Glomerular visceral epithelial cell (primary cell): ENCODE measurements around the gene PSMB2.
"Not testable (repeated sequence)": the region's sequence is repeated elsewhere in the genome, so short reads cannot be mapped to it uniquely, and the experiment has no call there.

Experiments
- DNase-seq: peaks from one replicate; pipeline ENCODE4 v3.0.0-alpha.2; 2016; ENCODE audit errors: extremely low spot score

Gene PSMB2

GRCh38 chr1:35641233-35641866 is at the start of gene PSMB2:
TSS of gene PSMB2 (minus strand) at chr1:35641526. CDS start at chr1:35641432, 94 bp downstream.
- peak; percentile 94 for DNase-seq

GRCh38 chr1:35691080-35691479 is 49.8 kb upstream of the PSMB2 start:
- DNase-seq: no peak

GRCh38 chr1:35690103-35690502 is 48.8 kb upstream of the PSMB2 start:
- DNase-seq: not testable (repeated sequence)

GRCh38 chr1:35688161-35688560 is 46.8 kb upstream of the PSMB2 start:
- DNase-seq: no peak

GRCh38 chr1:35683012-35683411 is 41.7 kb upstream of the PSMB2 start:
- DNase-seq: no peak

GRCh38 chr1:35680271-35680670 is 38.9 kb upstream of the PSMB2 start:
- no peak for DNase-seq

GRCh38 chr1:35675773-35676172 is 34.4 kb upstream of the PSMB2 start:
- peak; percentile 53 for DNase-seq

- DNase-seq: no peak
Observed at GRCh38 chr1:35674111-35674510, 32.8 kb upstream of the PSMB2 start.

- DNase-seq: no peak
Observed at GRCh38 chr1:35672116-35672515, 30.8 kb upstream of the PSMB2 start.

- no peak for DNase-seq
Observed at GRCh38 chr1:35668506-35668905, 27.2 kb upstream of the PSMB2 start.

GRCh38 chr1:35666916-35667315 is 25.6 kb upstream of the PSMB2 start:
- no peak for DNase-seq

GRCh38 chr1:35666216-35666615 is 24.9 kb upstream of the PSMB2 start:
- no peak for DNase-seq

- no peak for DNase-seq
Observed at GRCh38 chr1:35663434-35663833, 22.1 kb upstream of the PSMB2 start.

GRCh38 chr1:35661474-35661795 is 20.1 kb upstream of the PSMB2 start:
- no peak for DNase-seq

GRCh38 chr1:35660581-35661473 is 19.5 kb upstream of the PSMB2 start:
- DNase-seq: no peak

GRCh38 chr1:35659589-35659988 is 18.3 kb upstream of the PSMB2 start:
- DNase-seq: no peak

GRCh38 chr1:35657851-35658250 is 16.5 kb upstream of the PSMB2 start:
- no peak for DNase-seq

- no peak for DNase-seq
Observed at GRCh38 chr1:35656863-35657232, 15.5 kb upstream of the PSMB2 start.

- no peak for DNase-seq
Observed at GRCh38 chr1:35656148-35656862, 15.0 kb upstream of the PSMB2 start.

GRCh38 chr1:35655196-35655595 is 13.9 kb upstream of the PSMB2 start:
- no peak for DNase-seq

GRCh38 chr1:35650416-35650815 is 9.1 kb upstream of the PSMB2 start:
- DNase-seq: no peak

- DNase-seq: no peak
Observed at GRCh38 chr1:35646043-35646442, 4.7 kb upstream of the PSMB2 start.

- DNase-seq: no peak
Observed at GRCh38 chr1:35644204-35644603, 2.9 kb upstream of the PSMB2 start.
